ENCODE results near the gene SPG11. TPM values are rescaled to one million over a fixed set of nuclear protein-coding genes. Genes with fewer than 3 reads are reported as not detected.
A peak's percentile ranks its signal among the peaks of the same experiment; 100 is the strongest.
"Not testable (repeated sequence)": the region's sequence is repeated elsewhere in the genome, so short reads cannot be mapped to it uniquely, and the experiment has no call there.

Gene SPG11
- total RNA-seq, 5 donors from 2014 or later (not counting 1 experiment from before 2014, with no cell fraction given): 108 to 124 (median 118) TPM

GRCh38 chr15:44689318-44689717 is 25.9 kb upstream of the SPG11 start:
- H3K27me3 Mint-ChIP-seq; H3K36me3 ChIP-seq (ENCODE audit: control insufficient read depth in 2 of 2, extremely low read depth in 1 of 2, insufficient read depth in 1 of 2, low read length in 1 of 2); H3K9me3 ChIP-seq; H3K27ac ChIP-seq (ENCODE audit: low read length); DNase-seq; H3K27me3 ChIP-seq (replicated peaks in 1 of 2; ENCODE audit: control insufficient read depth in 2 of 2, extremely low read depth in 1 of 2, insufficient read depth in 2 of 2, low read length in 1 of 2); H3K4me3 ChIP-seq (ENCODE audit: control insufficient read depth in 1 of 2, extremely low read depth in 1 of 2, low read length in 1 of 2); ATAC-seq (replicated peaks in 1 of 4); POLR2A ChIA-PET: not testable (repeated sequence)
- Mint-ChIP-seq H3K9me3 (peaks cover 17 to 36% (median 18%) of the 10 kb centered on the region in 3 donors), H3K4me1 (peaks cover 40 to 68% (median 64%) of the 10 kb centered on the region in 3 donors), H3K27ac (peak overlapping the region; percentile 71 to 83), H3K36me3 (peaks cover 40% of the 10 kb centered on the region), H3K4me3 (peak overlapping the region in 1 of 3 donors; percentile 29)
- CTCF ChIA-PET: interaction anchor here in 1 of 2 donors (0.6 kb wide), 1 partner anchor 12 kb away, joined by 3 read pairs; no protein-coding TSS in a partner anchor
- no CpG with 5 or more reads among the region's 2 CpGs for WGBS (ENCODE audit: insufficient coverage)
- H3K4me1 ChIP-seq (ENCODE audit: control insufficient read depth in 1 of 2, extremely low read depth in 1 of 2, insufficient read depth in 2 of 2, low read length in 2 of 2): peaks cover 4 to 11% of the 10 kb centered on the region in 2 experiments

- H3K36me3 ChIP-seq (ENCODE audit: control insufficient read depth in 2 of 2, extremely low read depth in 1 of 2, insufficient read depth in 1 of 2, low read length in 1 of 2); H3K27me3 Mint-ChIP-seq; H3K27me3 ChIP-seq (replicated peaks in 1 of 2; ENCODE audit: control insufficient read depth in 2 of 2, extremely low read depth in 1 of 2, insufficient read depth in 2 of 2, low read length in 1 of 2); H3K9me3 ChIP-seq: not testable (repeated sequence)
- peaks cover 23 to 52% (median 29%) of the 10 kb centered on the region in 3 donors for H3K9me3 Mint-ChIP-seq
- ATAC-seq (replicated peaks in 1 of 4) (peak; percentile 78 to 85 (median 84)), DNase-seq (peak; percentile 69 to 92 (median 86))
- WGBS (ENCODE audit: insufficient coverage): 10% methylated on average over 6 of the region's 8 CpGs
- ChIA-PET CTCF (interaction anchor here (0.6 to 5.4 kb wide), 7 partner anchors 10 to 143 kb away, joined by 3 to 33 read pairs (median 4); partner anchors contain the start of genes SPG11 (in 2 of the 2), B2M (in 1 of the 2) and PATL2 (in 1 of the 2)), POLR2A (interaction anchor here (0.6 to 1.9 kb wide), 6 partner anchors 17 to 879 kb away, joined by 3 to 7 read pairs (median 3); partner anchors contain the start of genes B2M (in 1 of the 2) and PATL2 (in 1 of the 2))
- H3K36me3 Mint-ChIP-seq: peaks cover 63% of the 10 kb centered on the region
- peak overlapping the region; percentile 89 for H3K27ac ChIP-seq (ENCODE audit: low read length)
- peak overlapping the region; percentile 60 to 81 (median 62) for H3K4me3 Mint-ChIP-seq
- peaks cover 89 to 91% (median 90%) of the 10 kb centered on the region in 3 donors for H3K4me1 Mint-ChIP-seq
- H3K4me1 ChIP-seq (ENCODE audit: control insufficient read depth in 1 of 2, extremely low read depth in 1 of 2, insufficient read depth in 2 of 2, low read length in 2 of 2): peaks cover 38 to 62% of the 10 kb centered on the region in 2 experiments
- H3K4me3 ChIP-seq (ENCODE audit: control insufficient read depth in 1 of 2, extremely low read depth in 1 of 2, low read length in 1 of 2): peak overlapping the region in 1 of 2 donors; percentile 44
- peak overlapping the region; percentile 96 to 97 for H3K27ac Mint-ChIP-seq
Observed at GRCh38 chr15:44682809-44683682, 19.6 kb upstream of the SPG11 start.

GRCh38 chr15:44682211-44682610 is 18.7 kb upstream of the SPG11 start:
- Mint-ChIP-seq H3K36me3 (peaks cover 56% of the 10 kb centered on the region), H3K4me3 (peak overlapping the region; percentile 43 to 81 (median 62)), H3K4me1 (peaks cover 88 to 92% (median 92%) of the 10 kb centered on the region in 3 donors), H3K27ac (peak overlapping the region; percentile 96 to 97), H3K9me3 (peaks cover 17 to 45% (median 23%) of the 10 kb centered on the region in 3 donors), H3K27me3 (no peaks in the 10 kb centered on the region)
- DNase-seq: no peak
- 80% methylated on average over 1 of the region's 2 CpGs for WGBS (ENCODE audit: insufficient coverage)
- POLR2A ChIA-PET: interaction anchor here in 1 of 2 donors (0.7 to 1.9 kb wide), 2 partner anchors 29 to 44 kb away, joined by 3 to 7 read pairs; partner anchors contain the start of genes B2M and PATL2
- no peak for ATAC-seq (replicated peaks in 1 of 4)
- Histone ChIP-seq H3K27ac (ENCODE audit: low read length) (peak overlapping the region; percentile 89), H3K4me1 (ENCODE audit: control insufficient read depth in 1 of 2, extremely low read depth in 1 of 2, insufficient read depth in 2 of 2, low read length in 2 of 2) (peaks cover 42 to 71% of the 10 kb centered on the region in 2 experiments), H3K9me3 (no peaks in the 10 kb centered on the region), H3K4me3 (ENCODE audit: control insufficient read depth in 1 of 2, extremely low read depth in 1 of 2, low read length in 1 of 2) (no peak overlapping the region), H3K27me3 (replicated peaks in 1 of 2; ENCODE audit: control insufficient read depth in 2 of 2, extremely low read depth in 1 of 2, insufficient read depth in 2 of 2, low read length in 1 of 2) (no peaks in the 10 kb centered on the region), H3K36me3 (ENCODE audit: control insufficient read depth in 2 of 2, extremely low read depth in 1 of 2, insufficient read depth in 1 of 2, low read length in 1 of 2) (peaks cover 0 to 2% of the 10 kb centered on the region in 2 donors)
- CTCF ChIA-PET: interaction anchor here in 1 of 2 donors (0.9 to 5.4 kb wide), 4 partner anchors 9 to 29 kb away, joined by 3 to 33 read pairs (median 10); partner anchors contain the start of genes B2M, PATL2 and SPG11

DNA sequence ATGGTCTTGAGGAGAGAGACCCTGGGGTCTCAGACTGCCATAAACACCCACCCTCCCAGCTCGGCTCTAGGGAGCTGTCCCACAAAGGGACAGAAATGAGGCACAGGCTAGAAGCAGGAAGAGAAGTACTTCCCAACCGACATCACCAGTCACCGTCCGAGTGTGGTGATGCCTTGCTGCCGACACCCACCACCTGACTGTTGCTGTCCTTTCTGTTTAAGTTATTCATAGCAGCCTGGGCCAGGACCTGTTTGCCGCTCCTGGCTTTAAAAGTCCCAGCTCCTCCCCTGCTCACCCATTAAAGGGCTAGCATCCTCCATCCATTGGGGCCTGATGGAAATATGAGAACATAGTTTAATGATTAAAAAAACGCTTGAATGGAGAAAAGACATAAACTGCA is 13.2 kb upstream of the SPG11 start:
- DNase-seq (peak in 2 of 35 experiments; percentile 11 to 53), ATAC-seq (replicated peaks in 1 of 4) (peak in 3 of 4 experiments; percentile 11 to 18 (median 16))
- Mint-ChIP-seq H3K36me3 (peaks cover 27% of the 10 kb centered on the region), H3K4me1 (peaks cover 88 to 92% (median 91%) of the 10 kb centered on the region in 3 donors), H3K9me3 (peaks cover 0 to 14% (median 5%) of the 10 kb centered on the region in 3 donors), H3K27me3 (no peaks in the 10 kb centered on the region), H3K27ac (peak overlapping the region; percentile 96 to 98), H3K4me3 (peak overlapping the region; percentile 58 to 69 (median 58))
- peak overlapping the region; percentile 24 to 26 for H3K4me3 ChIP-seq (ENCODE audit: control insufficient read depth in 1 of 2, extremely low read depth in 1 of 2, low read length in 1 of 2)
- ChIA-PET CTCF (interaction anchor here (0.6 to 2.3 kb wide), 11 partner anchors 10 to 249 kb away, joined by 3 to 20 read pairs (median 5); partner anchors contain the start of genes CTDSPL2 (in 1 of the 2), SPG11 (in 1 of the 2) and TRIM69 (in 1 of the 2)), POLR2A (interaction anchor here in 1 of 2 donors (0.5 to 2.2 kb wide), 7 partner anchors 13 to 61 kb away, joined by 3 to 16 read pairs (median 8); partner anchors contain the start of genes B2M, PATL2 and SPG11)
- WGBS (ENCODE audit: insufficient coverage): 15% methylated on average over 5 of the region's 7 CpGs
- H3K4me1 ChIP-seq (ENCODE audit: control insufficient read depth in 1 of 2, extremely low read depth in 1 of 2, insufficient read depth in 2 of 2, low read length in 2 of 2): peaks cover 60 to 98% of the 10 kb centered on the region in 2 experiments
- H3K27me3 ChIP-seq (replicated peaks in 1 of 2; ENCODE audit: control insufficient read depth in 2 of 2, extremely low read depth in 1 of 2, insufficient read depth in 2 of 2, low read length in 1 of 2): no peaks in the 10 kb centered on the region
- no peaks in the 10 kb centered on the region for H3K9me3 ChIP-seq
- peak overlapping the region; percentile 82 for H3K27ac ChIP-seq (ENCODE audit: low read length)
- no peaks in the 10 kb centered on the region for H3K36me3 ChIP-seq (ENCODE audit: control insufficient read depth in 2 of 2, extremely low read depth in 1 of 2, insufficient read depth in 1 of 2, low read length in 1 of 2)

GRCh38 chr15:44675911-44676310 is 12.4 kb upstream of the SPG11 start:
- H3K4me1 Mint-ChIP-seq: peaks cover 87 to 93% (median 92%) of the 10 kb centered on the region in 3 donors
- H3K27ac Mint-ChIP-seq: peak overlapping the region; percentile 96 to 98
- Histone ChIP-seq H3K4me3 (ENCODE audit: control insufficient read depth in 1 of 2, extremely low read depth in 1 of 2, low read length in 1 of 2) (peak overlapping the region in 1 of 2 donors; percentile 24), H3K27ac (ENCODE audit: low read length) (peak overlapping the region; percentile 82), H3K36me3 (ENCODE audit: control insufficient read depth in 2 of 2, extremely low read depth in 1 of 2, insufficient read depth in 1 of 2, low read length in 1 of 2) (no peaks in the 10 kb centered on the region), H3K27me3 (replicated peaks in 1 of 2; ENCODE audit: control insufficient read depth in 2 of 2, extremely low read depth in 1 of 2, insufficient read depth in 2 of 2, low read length in 1 of 2) (no peaks in the 10 kb centered on the region), H3K9me3 (no peaks in the 10 kb centered on the region), H3K4me1 (ENCODE audit: control insufficient read depth in 1 of 2, extremely low read depth in 1 of 2, insufficient read depth in 2 of 2, low read length in 2 of 2) (peaks cover 60 to 96% of the 10 kb centered on the region in 2 experiments)
- peak overlapping the region; percentile 41 to 69 (median 57) for H3K4me3 Mint-ChIP-seq
- ATAC-seq (replicated peaks in 1 of 4) (no peak), DNase-seq (no peak)
- ChIA-PET CTCF (interaction anchor here in 1 of 2 donors (1.1 to 2.1 kb wide), 2 partner anchors 12 to 35 kb away, joined by 3 to 6 read pairs; partner anchors contain the start of genes B2M, PATL2 and SPG11), POLR2A (no interaction called here)
- peaks cover 22% of the 10 kb centered on the region for H3K36me3 Mint-ChIP-seq
- 45% methylated on average over 1 of the region's 5 CpGs for WGBS (ENCODE audit: insufficient coverage)
- H3K27me3 Mint-ChIP-seq: no peaks in the 10 kb centered on the region
- peaks cover 0 to 9% (median 5%) of the 10 kb centered on the region in 3 donors for H3K9me3 Mint-ChIP-seq

Data from T-cell (primary cell).